B cell (primary cell): ENCODE results near the gene FBXO41.

Source experiments
- EZH2 ChIP-seq: IDR thresholded peaks from 2 replicates; pipeline ENCODE4 v1.6.1; 2012; ENCODE audit warnings: borderline replicate concordance, low read depth, mild to moderate bottlenecking, moderate library complexity, low read length; ENCODE audit not compliant: insufficient read depth, poor library complexity, severe bottlenecking
- TF ChIP-seq, protein P1 (sequence below): fragments of 200-600 bp; IDR thresholded peaks from one replicate; pipeline ENCODE4 v1.8.0; 2022; ENCODE audit warnings: antibody characterized with exemption, mild to moderate bottlenecking

DNA sequence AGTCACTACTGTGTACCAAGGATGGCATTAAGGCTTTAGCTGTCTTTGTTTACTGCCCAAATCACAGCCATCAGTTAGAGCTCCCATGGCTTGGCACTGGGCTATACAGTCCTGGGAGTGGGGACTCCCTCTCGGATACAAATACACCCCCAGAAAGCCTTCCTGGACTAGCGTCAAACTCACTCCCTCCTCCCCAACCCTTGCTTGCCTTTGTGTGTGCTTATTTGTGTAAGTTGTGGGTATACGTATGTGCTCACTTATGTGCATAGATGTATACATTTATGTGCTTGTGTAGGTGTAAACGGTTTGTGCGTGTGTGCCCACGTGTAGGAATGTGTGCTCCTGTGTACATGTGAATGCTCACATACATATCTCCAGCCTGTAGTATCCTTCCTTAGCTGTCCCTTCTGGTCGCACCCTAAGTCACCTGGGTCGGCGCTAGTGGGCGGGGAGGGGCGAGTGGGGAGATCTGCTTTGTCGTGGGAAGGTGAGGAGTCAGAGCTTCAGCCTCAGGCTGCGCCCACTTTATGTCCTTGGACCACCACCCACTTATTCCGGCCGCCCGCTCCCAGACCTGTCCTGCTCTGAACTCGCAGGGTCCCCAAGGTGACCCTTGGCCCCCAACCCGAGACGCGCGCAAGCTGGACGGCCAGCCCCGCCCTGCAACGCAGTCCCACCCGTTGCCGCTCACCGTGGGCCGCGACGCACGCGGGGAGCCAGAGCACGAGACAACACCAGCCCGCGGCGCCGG lies 51.7 kb downstream of the FBXO41 start:
- TF ChIP-seq, protein P1, sequence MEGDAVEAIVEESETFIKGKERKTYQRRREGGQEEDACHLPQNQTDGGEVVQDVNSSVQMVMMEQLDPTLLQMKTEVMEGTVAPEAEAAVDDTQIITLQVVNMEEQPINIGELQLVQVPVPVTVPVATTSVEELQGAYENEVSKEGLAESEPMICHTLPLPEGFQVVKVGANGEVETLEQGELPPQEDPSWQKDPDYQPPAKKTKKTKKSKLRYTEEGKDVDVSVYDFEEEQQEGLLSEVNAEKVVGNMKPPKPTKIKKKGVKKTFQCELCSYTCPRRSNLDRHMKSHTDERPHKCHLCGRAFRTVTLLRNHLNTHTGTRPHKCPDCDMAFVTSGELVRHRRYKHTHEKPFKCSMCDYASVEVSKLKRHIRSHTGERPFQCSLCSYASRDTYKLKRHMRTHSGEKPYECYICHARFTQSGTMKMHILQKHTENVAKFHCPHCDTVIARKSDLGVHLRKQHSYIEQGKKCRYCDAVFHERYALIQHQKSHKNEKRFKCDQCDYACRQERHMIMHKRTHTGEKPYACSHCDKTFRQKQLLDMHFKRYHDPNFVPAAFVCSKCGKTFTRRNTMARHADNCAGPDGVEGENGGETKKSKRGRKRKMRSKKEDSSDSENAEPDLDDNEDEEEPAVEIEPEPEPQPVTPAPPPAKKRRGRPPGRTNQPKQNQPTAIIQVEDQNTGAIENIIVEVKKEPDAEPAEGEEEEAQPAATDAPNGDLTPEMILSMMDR, result no peak
- no peak for TF ChIP-seq EZH2
